NCI-H345 treated with DMSO at 0.1 percent for 48 hours (cell line): Measurements from ENCODE around the gene IPO4.

Experiments
- DNase-seq: peaks from one replicate; lab custom pipeline; 2025; ENCODE audit not compliant: unreplicated experiment; lab: John Stamatoyannopoulos, UW

Gene IPO4

GRCh38 chr14:24177891-24178290, 10.7 kb downstream of the IPO4 start:
- no peak for DNase-seq

GRCh38 chr14:24177041-24177825, 11.4 kb downstream of the IPO4 start:
- DNase-seq = no peak

GRCh38 chr14:24176599-24176998, 12.0 kb downstream of the IPO4 start:
- no peak for DNase-seq

GRCh38 chr14:24172871-24173281, 15.7 kb downstream of the IPO4 start:
- no peak for DNase-seq

GRCh38 chr14:24172261-24172860, 16.3 kb downstream of the IPO4 start:
- no peak for DNase-seq

- DNase-seq = peak; percentile 74
Measured at GRCh38 chr14:24171422-24172260, 17.0 kb downstream of the IPO4 start, which contains the start of gene REC8. TSS of gene REC8 (plus strand) at chr14:24172080. CDS start at chr14:24172553, 473 bp downstream.

- no peak for DNase-seq
Measured at GRCh38 chr14:24167469-24168114, 21.0 kb downstream of the IPO4 start.

- DNase-seq = no peak
Measured at GRCh38 chr14:24165785-24166184, 22.8 kb downstream of the IPO4 start.

- DNase-seq = no peak
Measured at GRCh38 chr14:24164518-24164991, 24.1 kb downstream of the IPO4 start.

- DNase-seq = no peak
Measured at GRCh38 chr14:24162093-24162492, 26.5 kb downstream of the IPO4 start.

GRCh38 chr14:24160850-24161804, 27.5 kb downstream of the IPO4 start, which contains the start of gene IRF9:
TSS of gene IRF9 (plus strand) at chr14:24161265. CDS start at chr14:24162145, 880 bp downstream.
- DNase-seq = peak; percentile 86

- DNase-seq = no peak
Measured at GRCh38 chr14:24160499-24160849, 28.1 kb downstream of the IPO4 start.

- DNase-seq = no peak
Measured at GRCh38 chr14:24159777-24160498, 28.7 kb downstream of the IPO4 start.

GRCh38 chr14:24157331-24157730, 31.3 kb downstream of the IPO4 start:
- no peak for DNase-seq

GRCh38 chr14:24156840-24157239, 31.8 kb downstream of the IPO4 start:
- no peak for DNase-seq

GRCh38 chr14:24155100-24155499, 33.5 kb downstream of the IPO4 start:
- DNase-seq = no peak

- DNase-seq = no peak
Measured at GRCh38 chr14:24151404-24152080, 37.1 kb downstream of the IPO4 start.

GRCh38 chr14:24150993-24151392, 37.6 kb downstream of the IPO4 start:
- no peak for DNase-seq

- DNase-seq = no peak
Measured at GRCh38 chr14:24150567-24150966, 38.0 kb downstream of the IPO4 start.
